IMR-90 (cell line): ENCODE results near the gene AKNA. TPM values are rescaled to one million over a fixed set of nuclear protein-coding genes. Genes with fewer than 3 reads are reported as not detected.

Experiments
- ATAC-seq: fragments of 200-7000 bp; cut with Tn5 transposase; 2 replicates; pipeline ENCODE4 v1.9.1; 2020; ENCODE audit warnings: low read depth, mild to moderate bottlenecking, moderate library complexity
- BruUV-seq: library from RNA; stranded (reverse); fragments of 400-500 nt; replicated peaks from 2 replicates; lab custom pipeline; 2021; lab: Mats Ljungman, UMichigan
- CTCF ChIA-PET: fragments of 300-600 bp; formaldehyde crosslinking; extraction: SDS; loops from one replicate; lab custom pipeline; 2021; ENCODE audit warnings: antibody characterized with exemption; lab: Yijun Ruan, JAX
- POLR2A ChIA-PET: fragments of 300-600 bp; sonication (Branson Sonifier 250); formaldehyde crosslinking; loops from one replicate; lab custom pipeline; 2022; ENCODE audit warnings: antibody characterized with exemption; ENCODE audit not compliant: unreplicated experiment; lab: Charles Lee
- DNase-seq: peaks from one replicate; pipeline ENCODE4 v3.0.0; 2013
- H2AFZ ChIP-seq: replicated peaks from 2 replicates; pipeline ENCODE3; 2013; ENCODE audit warnings: low read length, mild to moderate bottlenecking; ENCODE audit not compliant: poor library complexity
- H2AK5ac ChIP-seq: 2 replicates; pipeline ENCODE4 v1.6.1; 2013; ENCODE audit warnings: low read depth, low read length, inconsistent platforms
- H2AK9ac ChIP-seq: replicated peaks from 2 replicates; pipeline ENCODE3; 2013; ENCODE audit warnings: mild to moderate bottlenecking, low read depth, low read length, moderate library complexity; ENCODE audit not compliant: poor library complexity
- H2BK120ac ChIP-seq: 2 replicates; pipeline ENCODE4 v1.6.1; 2013; ENCODE audit warnings: low read depth, low read length, inconsistent platforms
- H2BK15ac ChIP-seq: 3 replicates; pipeline ENCODE4 v1.6.1; 2013; ENCODE audit warnings: low read depth, low read length, inconsistent platforms
- H2BK20ac ChIP-seq: 2 replicates; pipeline ENCODE4 v1.6.1; 2013; ENCODE audit warnings: low read depth, mild to moderate bottlenecking, inconsistent platforms, low read length, moderate library complexity
- H2BK5ac ChIP-seq: 2 replicates; pipeline ENCODE4 v1.6.1; 2013; ENCODE audit warnings: mild to moderate bottlenecking, low read depth, low read length, inconsistent platforms; ENCODE audit not compliant: poor library complexity, severe bottlenecking
- H3K14ac ChIP-seq: replicated peaks from 2 replicates; pipeline ENCODE4 v1.6.1; 2013; ENCODE audit warnings: low read depth, low read length, inconsistent platforms
- H3K18ac ChIP-seq: 2 replicates; pipeline ENCODE4 v1.6.1; 2013; ENCODE audit warnings: low read depth, low read length, control low read depth
- H3K23ac ChIP-seq: 2 replicates; pipeline ENCODE4 v1.6.1; 2013; ENCODE audit warnings: low read depth, low read length, inconsistent platforms
- H3K27ac ChIP-seq: 2 replicates; pipeline ENCODE4 v1.5.1; 2013; ENCODE audit warnings: mild to moderate bottlenecking, control low read depth, low read length; ENCODE audit not compliant: insufficient read depth
- H3K27me3 ChIP-seq: 2 replicates; pipeline ENCODE4 v1.6.1; 2013; ENCODE audit warnings: low read length; ENCODE audit not compliant: control insufficient read depth, insufficient read depth
- H3K36me3 ChIP-seq: 2 replicates; pipeline ENCODE4 v1.6.1; 2013; ENCODE audit warnings: low read length, mixed read lengths; ENCODE audit not compliant: control insufficient read depth, insufficient read depth
- H3K4ac ChIP-seq: 2 replicates; pipeline ENCODE4 v1.6.1; 2013; ENCODE audit warnings: low read depth, low read length, inconsistent platforms
- H3K4me1 ChIP-seq: 2 replicates; pipeline ENCODE4 v1.6.1; 2013; ENCODE audit warnings: low read length, mixed read lengths; ENCODE audit not compliant: control insufficient read depth, insufficient read depth
- H3K4me2 ChIP-seq: 2 replicates; pipeline ENCODE4 v1.6.1; 2013; ENCODE audit warnings: low read depth, mild to moderate bottlenecking, control low read depth, low read length, moderate library complexity
- H3K4me3 ChIP-seq: 2 replicates; pipeline ENCODE4 v1.5.1; 2013; ENCODE audit warnings: low read depth, mild to moderate bottlenecking, control low read depth, low read length, moderate library complexity; ENCODE audit not compliant: insufficient read depth
- H3K56ac ChIP-seq: 2 replicates; pipeline ENCODE4 v1.6.1; 2013; ENCODE audit warnings: low read length, inconsistent platforms; ENCODE audit not compliant: insufficient read depth; ENCODE audit errors: extremely low read depth
- H3K79me1 ChIP-seq, 2 experiments: 2 replicates each; pipeline ENCODE4 v1.6.1; 2013; ENCODE audit warnings: low read length in 2 of 2, inconsistent platforms in 1 of 2, low read depth in 1 of 2
- H3K9ac ChIP-seq: 2 replicates; pipeline ENCODE4 v1.6.1; 2013; ENCODE audit warnings: low read depth, low read length, control low read depth
- H3K9me1 ChIP-seq: 2 replicates; pipeline ENCODE4 v1.6.1; 2013; ENCODE audit warnings: low read length, inconsistent platforms; ENCODE audit not compliant: insufficient read depth
- H3K9me3 ChIP-seq: 2 replicates; pipeline ENCODE4 v1.6.1; 2013; ENCODE audit warnings: low read length; ENCODE audit not compliant: control insufficient read depth, insufficient read depth
- H4K20me1 ChIP-seq: 2 replicates; pipeline ENCODE4 v1.6.1; 2013; ENCODE audit warnings: low read length, inconsistent platforms; ENCODE audit not compliant: insufficient read depth
- H4K5ac ChIP-seq: 2 replicates; pipeline ENCODE4 v1.6.1; 2013; ENCODE audit warnings: mild to moderate bottlenecking, low read depth, low read length, control low read depth
- H4K8ac ChIP-seq, 2 experiments: 2 replicates each; pipeline ENCODE4 v1.6.1; 2013; ENCODE audit warnings: low read depth in 2 of 2, low read length in 2 of 2, control low read depth in 1 of 2, inconsistent platforms in 1 of 2
- H4K91ac ChIP-seq: 2 replicates; pipeline ENCODE4 v1.6.1; 2013; ENCODE audit warnings: low read depth, low read length, inconsistent platforms; ENCODE audit not compliant: insufficient read depth
- CEBPB ChIP-seq: IDR thresholded peaks from 2 replicates; pipeline ENCODE4 v1.6.1; 2012; ENCODE audit warnings: low read depth, low read length, improper control_type of control experiment
- MAFK ChIP-seq: IDR thresholded peaks from 2 replicates; pipeline ENCODE4 v1.6.1; 2012; ENCODE audit warnings: low read depth, low read length, improper control_type of control experiment
- NFE2L2 ChIP-seq: fragments of 150-350 bp; IDR thresholded peaks from 2 replicates; pipeline ENCODE4 v1.6.1; 2016; ENCODE audit warnings: low read depth, mild to moderate bottlenecking, low read length
- POLR2A ChIP-seq: IDR thresholded peaks from 2 replicates; pipeline ENCODE4 v1.6.1; 2012; ENCODE audit warnings: mild to moderate bottlenecking, low read depth, low read length
- RAD21 ChIP-seq: IDR thresholded peaks from 2 replicates; pipeline ENCODE4 v1.6.1; 2012; ENCODE audit warnings: low read length, improper control_type of control experiment
- RFX5 ChIP-seq: IDR thresholded peaks from 2 replicates; pipeline ENCODE4 v1.8.0; 2012; ENCODE audit warnings: low read depth, mild to moderate bottlenecking, low read length, moderate library complexity
- WGBS, 2 experiments: methylation state at CpG; one replicate each; pipeline versions ENCODE4 v1.1.5 to v1.1.7; 2013; ENCODE audit warnings: missing lambda C conversion rate in 2 of 2; ENCODE audit not compliant: insufficient read length in 1 of 2; ENCODE audit errors: extremely low coverage in 2 of 2; 5-methylcytosine and 5-hydroxymethylcytosine counted together
- dilution Hi-C: fragments of 300-500 bp; cut with HindIII; formaldehyde crosslinking; loops from one replicate; pipeline ENCODE4 v1.14.3; 2018; ENCODE audit warnings: low sequenced_read_pairs; ENCODE audit not compliant: unreplicated experiment
- in situ Hi-C: fragments of 300-500 bp; cut with MboI; formaldehyde crosslinking; loops from 3 replicates; pipeline ENCODE4 v1.14.3; 2019; ENCODE audit warnings: low sequenced_read_pairs, inconsistent platforms, mixed read lengths
- intact Hi-C: fragments of 100-400 bp; cut with micrococcal nuclease; formaldehyde crosslinking; loops from 2 replicates; pipeline ENCODE4 v1.10.0; 2022
- polyA plus RNA-seq, 3 experiments: library from polyadenylated mRNA; depleted of rRNA; stranded (reverse); fragments of >200 nt; gene quantifications; 2 replicates each; pipeline ENCODE4 v1.2.3, GENCODE V29; 2012; ENCODE audit warnings: low replicate concordance in 1 of 3
- total RNA-seq: library from RNA; depleted of rRNA; stranded (reverse); fragments of >200 nt; gene quantifications from 2 replicates; pipeline ENCODE4 v1.2.3, GENCODE V29; 2012

Gene AKNA
- total and polyA plus RNA-seq, 2 of the 4 experiments (the other 2 are of a cell fraction) = 2.7 to 7.3 TPM

GRCh38 chr9:114357360-114357759 is 30.4 kb downstream of the AKNA start:
- Histone ChIP-seq H3K9me1 (no peaks in the 10 kb centered on the region), H3K56ac (no peak overlapping the region), H3K9me3 (no peaks in the 10 kb centered on the region), H4K5ac (no peak overlapping the region), H3K23ac (no peak overlapping the region), H4K8ac (no peak overlapping the region), H2BK5ac (no peak overlapping the region), H2AFZ (no peak overlapping the region), H3K4me1 (peaks cover 2% of the 10 kb centered on the region; the same call in 1 of the 2 replicates), H3K27ac (no peak overlapping the region), H2BK120ac (no peak overlapping the region), H3K4me3 (no peak overlapping the region), H2BK20ac (no peak overlapping the region), H3K79me1 (no peaks in the 10 kb centered on the region; a peak in 1 of 4 replicates), H4K20me1 (no peaks in the 10 kb centered on the region), H3K27me3 (no peaks in the 10 kb centered on the region), H2BK15ac (no peak overlapping the region), H2AK9ac (no peak overlapping the region), H3K4ac (no peak overlapping the region), H3K14ac (no peak overlapping the region), H3K9ac (no peak overlapping the region), H3K36me3 (peaks cover 64% of the 10 kb centered on the region), H3K4me2 (no peak overlapping the region), H2AK5ac (no peak overlapping the region), H4K91ac (no peak overlapping the region), H3K18ac (no peak overlapping the region)
- in situ Hi-C loops = no loop called here
- DNase-seq = no peak
- intact Hi-C loops = no loop called here
- 100% methylated on average over 1 of the region's 6 CpGs; no CpG with 5 or more reads in 1 of the 2 experiments for WGBS, 2 experiments
- ATAC-seq = no peak
- no TSS peak for BruUV-seq
- dilution Hi-C loops = no loop called here
- POLR2A ChIA-PET = no interaction called here
- TF ChIP-seq NFE2L2 (no peak), RFX5 (no peak), RAD21 (no peak), CEBPB (no peak), MAFK (no peak), POLR2A (no peak)
- CTCF ChIA-PET = no interaction called here
